Measurements from ENCODE around the gene ZFC3H1. TPM values are rescaled to one million over a fixed set of nuclear protein-coding genes. Genes with fewer than 3 reads are reported as not detected.

The ZFC3H1 gene
- total and polyA plus RNA-seq, 2 of the 8 experiments (the other 6 are each of a cell fraction or from before 2014, with no cell fraction given) = 20.0 to 32.4 TPM

- TF ChIP-seq CHD7 (IDR thresholded peaks at IDR 0.05; ENCODE audit: insufficient replicate concordance, low read length) = no peak
- 0 out of 4 replicates have a peak, but pooled peaks of 1 of the 2 experiments have one; percentile 43 for TF ChIP-seq HDAC2 (IDR thresholded peaks at IDR 0.05; ENCODE audit: borderline replicate concordance in 1 of 2, low read depth in 2 of 2, low read length in 2 of 2)
- TF ChIP-seq NANOG (IDR thresholded peaks at IDR 0.05; ENCODE audit: insufficient read depth, low read depth, low read length, poor library complexity, severe bottlenecking) = no peak
- TF ChIP-seq KDM4A (IDR thresholded peaks at IDR 0.05; ENCODE audit: low read depth, low read length, severe bottlenecking) = peak; percentile 0
- no peak for TF ChIP-seq ATF3 (IDR thresholded peaks at IDR 0.05; ENCODE audit: insufficient read depth, low read depth, low read length)
- 0 out of 2 replicates have a peak, but pooled peaks have one; percentile 47 for TF ChIP-seq GTF2F1 (IDR thresholded peaks at IDR 0.05; ENCODE audit: borderline replicate concordance, low read depth, low read length)
- no peak for TF ChIP-seq ZNF274 (IDR thresholded peaks at IDR 0.05; ENCODE audit: borderline replicate concordance, extremely low read depth, low read length)
- peak; percentile 53; the same call in 1 of the 2 replicates for TF ChIP-seq BACH1 (IDR thresholded peaks at IDR 0.05; ENCODE audit: low read length)
- TF ChIP-seq TAF1 (IDR thresholded peaks at IDR 0.05; ENCODE audit: low read depth, low read length) = no peak; the same call in 1 of the 2 replicates
These were observed 902 bp upstream of the ZFC3H1 start (continued) for GRCh38 chr12:71664411-71665089.

Data from H1 (cell line).